ENCODE data around the gene PPM1N. TPM values are rescaled to one million over a fixed set of nuclear protein-coding genes. Genes with fewer than 3 reads are reported as not detected.
A peak's percentile ranks its signal among the peaks of the same experiment; 100 is the strongest.

The PPM1N gene
- total RNA-seq, 1 donor from 2014 or later: 0.67 TPM

- intact Hi-C loops (cut with DNase I): no loop called here
- ATAC-seq: no peak
- TF ChIP-seq CTCF (IDR thresholded peaks at IDR 0.05): no peak
- Histone ChIP-seq H3K4me1 (peaks cover 10% of the 10 kb centered on the region), H3K27me3 (no peaks in the 10 kb centered on the region), H3K36me3 (no peaks in the 10 kb centered on the region), H3K27ac (no peak overlapping the region), H3K4me3 (no peak overlapping the region), H3K9me3 (no peaks in the 10 kb centered on the region)
- peak; percentile 66 for DNase-seq
Observed at GRCh38 chr19:45489216-45489855, 8.9 kb upstream of the PPM1N start.

- Histone ChIP-seq H3K4me1 (peaks cover 12% of the 10 kb centered on the region), H3K36me3 (no peaks in the 10 kb centered on the region), H3K4me3 (peak overlapping the region; percentile 60), H3K27me3 (no peaks in the 10 kb centered on the region), H3K9me3 (no peaks in the 10 kb centered on the region), H3K27ac (no peak overlapping the region)
- intact Hi-C loops (cut with DNase I): loop anchor here (5.0 kb wide), 1 partner anchor 65 kb away; no protein-coding TSS in a partner anchor
- no peak for ATAC-seq
- DNase-seq: no peak
- no peak for TF ChIP-seq CTCF (IDR thresholded peaks at IDR 0.05)
Observed at GRCh38 chr19:45492137-45492626, 6.1 kb upstream of the PPM1N start.

GRCh38 chr19:45492627-45493470 is 5.4 kb upstream of the PPM1N start:
- Histone ChIP-seq H3K9me3 (no peaks in the 10 kb centered on the region), H3K27ac (peak overlapping the region; percentile 2), H3K4me1 (peaks cover 18% of the 10 kb centered on the region), H3K4me3 (peak overlapping the region; percentile 60), H3K36me3 (no peaks in the 10 kb centered on the region), H3K27me3 (no peaks in the 10 kb centered on the region)
- ATAC-seq (peak; percentile 25), DNase-seq (peak; percentile 72)
- intact Hi-C loops (cut with DNase I): loop anchor here (5.0 kb wide), 1 partner anchor 66 kb away; no protein-coding TSS in a partner anchor
- no peak for TF ChIP-seq CTCF (IDR thresholded peaks at IDR 0.05)

GRCh38 chr19:45494261-45494916 is 3.9 kb upstream of the PPM1N start:
- ATAC-seq (no peak), DNase-seq (no peak)
- Histone ChIP-seq H3K36me3 (no peaks in the 10 kb centered on the region), H3K27ac (no peak overlapping the region), H3K9me3 (no peaks in the 10 kb centered on the region), H3K4me3 (no peak overlapping the region), H3K27me3 (peaks cover under 1% of the 10 kb centered on the region), H3K4me1 (peaks cover 33% of the 10 kb centered on the region)
- TF ChIP-seq CTCF (IDR thresholded peaks at IDR 0.05): no peak
- intact Hi-C loops (cut with DNase I): loop anchor here (5.0 kb wide), 1 partner anchor 67 kb away; no protein-coding TSS in a partner anchor

- intact Hi-C loops (cut with DNase I): no loop called here
- Histone ChIP-seq H3K9me3 (no peaks in the 10 kb centered on the region), H3K36me3 (no peaks in the 10 kb centered on the region), H3K27ac (no peak overlapping the region), H3K4me1 (peaks cover 34% of the 10 kb centered on the region), H3K27me3 (peaks cover 5% of the 10 kb centered on the region), H3K4me3 (no peak overlapping the region)
- no peak for DNase-seq
- no peak for TF ChIP-seq CTCF (IDR thresholded peaks at IDR 0.05)
- no peak for ATAC-seq
Observed at GRCh38 chr19:45495178-45495577, 3.1 kb upstream of the PPM1N start.

Measured in upper lobe of right lung (tissue), 1 donor.